Transverse colon (tissue), 4 donors: ENCODE measurements around the gene STRIP1. TPM values are rescaled to one million over a fixed set of nuclear protein-coding genes. Genes with fewer than 3 reads are reported as not detected.

Experiments
- DNase-seq: peaks from one replicate; pipeline ENCODE4 v3.0.0-alpha.2; 2019
- H3K27ac ChIP-seq, 4 donors: fragments of 200-600 bp; sonication (generic); 2 replicates each; pipeline ENCODE4 v1.5.1; 2016 to 2018; ENCODE audit warnings: inconsistent platforms in 4 of 4
- H3K27me3 ChIP-seq: fragments of 200-600 bp; sonication (generic); 2 replicates; pipeline ENCODE4 v1.5.1; 2017; ENCODE audit warnings: inconsistent platforms
- H3K36me3 ChIP-seq, 4 donors: fragments of 200-600 bp; sonication (generic); 2 replicates each; pipeline ENCODE4 v1.5.1; 2017 to 2019; ENCODE audit warnings: inconsistent platforms in 4 of 4
- H3K4me1 ChIP-seq, 4 donors: fragments of 200-600 bp; sonication (generic); 2 replicates each; pipeline ENCODE4 v1.5.1; 2017 to 2020; ENCODE audit warnings: inconsistent platforms in 4 of 4
- H3K4me3 ChIP-seq, 4 donors: fragments of 200-600 bp; sonication (generic); 1 replicate in 1 of 4; 2 replicates in 3 of 4; pipeline versions ENCODE4 v1.5.1 to v1.6.1; 2017 to 2019; ENCODE audit warnings: inconsistent platforms in 4 of 4
- H3K9me3 ChIP-seq, 2 donors: fragments of 200-600 bp; sonication (generic); 2 replicates each; pipeline ENCODE4 v1.5.1; 2017 to 2019; ENCODE audit warnings: inconsistent platforms in 2 of 2
- EP300 ChIP-seq: sonication (generic); formaldehyde crosslinking; IDR thresholded peaks from one replicate; pipeline ENCODE4 v1.6.1; 2017; ENCODE audit warnings: antibody characterized with exemption, low read depth
- POLR2A ChIP-seq: fragments of 450-650 bp; IDR thresholded peaks from one replicate; pipeline ENCODE4 v1.6.1; 2016; ENCODE audit warnings: antibody characterized with exemption, mild to moderate bottlenecking, moderate library complexity
- POLR2AphosphoS5 ChIP-seq, 3 donors: sonication (generic); formaldehyde crosslinking; IDR thresholded peaks; one replicate each; pipeline ENCODE4 v1.6.1; 2016; ENCODE audit warnings: antibody characterized with exemption in 3 of 3
- WGBS, 2 donors: methylation state at CpG; one replicate each; pipeline ENCODE4 v1.1.5; 2018; ENCODE audit warnings: low coverage in 1 of 2; 5-methylcytosine and 5-hydroxymethylcytosine counted together
- in situ Hi-C, 4 donors: fragments of 200-750 bp; cut with MboI; loops; one replicate each; pipeline versions ENCODE4 v1.15.0 to v1.15.1; 2017; ENCODE audit warnings: low sequenced_read_pairs in 3 of 4, low pct_ligation_motif_present in 1 of 4, low pct_unique_long_range_greater_than_20kb in 1 of 4
- intact Hi-C: fragments of 100-400 bp; cut with DNase I; formaldehyde crosslinking; loops from one replicate; pipeline ENCODE4 v1.15.1; 2023; ENCODE audit warnings: low total_unique reads
- total RNA-seq, 4 donors: library from RNA; depleted of rRNA; stranded (reverse); fragments of >200 nt; gene quantifications; one replicate each; pipeline ENCODE4 v1.1.0, GENCODE V29; 2016
- TF ChIP-seq, protein P1 (sequence below), 5 experiments: fragments of 200-600 bp in 3 of 5; fragments of 450-650 bp in 2 of 5; sonication (generic) in 3 of 5; IDR thresholded peaks; 1 replicate in 2 of 5; 2 replicates in 3 of 5; pipeline ENCODE4 v1.5.1; 2016 to 2017; ENCODE audit warnings: antibody characterized with exemption in 5 of 5, inconsistent platforms in 3 of 5, mild to moderate bottlenecking in 2 of 5, moderate library complexity in 1 of 5

The STRIP1 gene
- total RNA-seq, 4 donors from 2014 or later, result 32.6 to 72.2 (median 58.7) TPM

- Histone ChIP-seq H3K36me3 (no peaks in the 10 kb centered on the region), H3K27me3 (peaks cover 6% of the 10 kb centered on the region), H3K27ac (no peak overlapping the region), H3K4me3 (no peak overlapping the region), H3K4me1 (no peaks in the 10 kb centered on the region), H3K9me3 (no peaks in the 10 kb centered on the region)
- TF ChIP-seq, protein P1, sequence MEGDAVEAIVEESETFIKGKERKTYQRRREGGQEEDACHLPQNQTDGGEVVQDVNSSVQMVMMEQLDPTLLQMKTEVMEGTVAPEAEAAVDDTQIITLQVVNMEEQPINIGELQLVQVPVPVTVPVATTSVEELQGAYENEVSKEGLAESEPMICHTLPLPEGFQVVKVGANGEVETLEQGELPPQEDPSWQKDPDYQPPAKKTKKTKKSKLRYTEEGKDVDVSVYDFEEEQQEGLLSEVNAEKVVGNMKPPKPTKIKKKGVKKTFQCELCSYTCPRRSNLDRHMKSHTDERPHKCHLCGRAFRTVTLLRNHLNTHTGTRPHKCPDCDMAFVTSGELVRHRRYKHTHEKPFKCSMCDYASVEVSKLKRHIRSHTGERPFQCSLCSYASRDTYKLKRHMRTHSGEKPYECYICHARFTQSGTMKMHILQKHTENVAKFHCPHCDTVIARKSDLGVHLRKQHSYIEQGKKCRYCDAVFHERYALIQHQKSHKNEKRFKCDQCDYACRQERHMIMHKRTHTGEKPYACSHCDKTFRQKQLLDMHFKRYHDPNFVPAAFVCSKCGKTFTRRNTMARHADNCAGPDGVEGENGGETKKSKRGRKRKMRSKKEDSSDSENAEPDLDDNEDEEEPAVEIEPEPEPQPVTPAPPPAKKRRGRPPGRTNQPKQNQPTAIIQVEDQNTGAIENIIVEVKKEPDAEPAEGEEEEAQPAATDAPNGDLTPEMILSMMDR (IDR thresholded peaks at IDR 0.05), result no peak
- TF ChIP-seq POLR2AphosphoS5 (IDR thresholded peaks at IDR 0.05), result no peak
- TF ChIP-seq POLR2A, result no peak
- TF ChIP-seq EP300, result no peak
- intact Hi-C loops, result no loop called here
- in situ Hi-C loops, result no loop called here
- 47% methylated on average over 2 of the region's 2 CpGs; no CpG with 5 or more reads in 1 of the 2 donors for WGBS, 2 donors
- no peak for DNase-seq
Observed at GRCh38 chr1:110100335-110100734, 65.9 kb downstream of the STRIP1 start.

- Histone ChIP-seq H3K36me3 (no peaks in the 10 kb centered on the region), H3K4me3 (no peak overlapping the region), H3K4me1 (no peaks in the 10 kb centered on the region), H3K27ac (no peak overlapping the region), H3K9me3 (no peaks in the 10 kb centered on the region), H3K27me3 (no peaks in the 10 kb centered on the region)
- TF ChIP-seq POLR2A (no peak), POLR2AphosphoS5 (IDR thresholded peaks at IDR 0.05) (no peak), EP300 (no peak)
- TF ChIP-seq, protein P1 (IDR thresholded peaks at IDR 0.05), result no peak
- DNase-seq, result no peak
- 63% methylated on average over 7 of the region's 7 CpGs; no CpG with 5 or more reads in 1 of the 2 donors for WGBS, 2 donors
- in situ Hi-C loops, result no loop called here
- intact Hi-C loops, result no loop called here
Observed at GRCh38 chr1:110102081-110102480, 67.7 kb downstream of the STRIP1 start.

Other genes starting within 250 kb of the STRIP1 start
- 10 to 100 TPM in 3 of 4 donors, 1 to 10 TPM in 1; 9.7 to 63.1 (median 14.4) TPM for gene CSF1, start 123.8 kb upstream of the STRIP1 start, total RNA-seq
- 10 to 100 TPM; 31.8 to 71.5 (median 51.3) TPM for gene AHCYL1, start 49.9 kb upstream of the STRIP1 start, total RNA-seq
- not detected for gene ALX3, start 36.0 kb downstream of the STRIP1 start, total RNA-seq
- gene UBL4B, start 77.8 kb downstream of the STRIP1 start, total RNA-seq, result under 1 TPM in 1 of 4 donors, not detected in 3; 0.41 TPM
- under 1 TPM in 3 of 4 donors, not detected in 1; under 0.01 to 0.37 (median 0.14) TPM for gene SLC6A17, start 115.9 kb downstream of the STRIP1 start, total RNA-seq
- 10 to 100 TPM in 1 of 4 donors, 1 to 10 TPM in 3; 1.8 to 25.8 (median 4.9) TPM for gene KCNC4, start 175.7 kb downstream of the STRIP1 start, total RNA-seq